ENCODE data around the gene PHACTR4.
A peak's percentile ranks its signal among the peaks of the same experiment; 100 is the strongest.

PHACTR4 gene

GRCh38 chr1:28416509-28417194 lies 47.1 kb downstream of the PHACTR4 start:
- H3K9me3 ChIP-seq (ENCODE audit: insufficient read depth, low read length), result no peaks in the 10 kb centered on the region
- H3K36me3 ChIP-seq (ENCODE audit: low read length), result peaks cover 4% of the 10 kb centered on the region; the same call in 1 of the 2 replicates
- no peaks in the 10 kb centered on the region for H3K27me3 ChIP-seq (ENCODE audit: low read length)
- H3K4me3 ChIP-seq (ENCODE audit: insufficient read depth, low read length, poor library complexity, severe bottlenecking), result no peak overlapping the region
- H3K79me2 ChIP-seq (ENCODE audit: insufficient read depth, low read length), result 0 out of 2 replicates have a peak, but pooled peaks cover 4% of the 10 kb centered on the region
- H2AFZ ChIP-seq (ENCODE audit: low read depth, low read length, severe bottlenecking), result no peak overlapping the region
- no peaks in the 10 kb centered on the region for H4K20me1 ChIP-seq (ENCODE audit: low read depth, low read length)
- peaks cover 10% of the 10 kb centered on the region; the same call in 1 of the 2 replicates for H3F3A ChIP-seq (ENCODE audit: insufficient read depth)
- TF ChIP-seq, protein P1, sequence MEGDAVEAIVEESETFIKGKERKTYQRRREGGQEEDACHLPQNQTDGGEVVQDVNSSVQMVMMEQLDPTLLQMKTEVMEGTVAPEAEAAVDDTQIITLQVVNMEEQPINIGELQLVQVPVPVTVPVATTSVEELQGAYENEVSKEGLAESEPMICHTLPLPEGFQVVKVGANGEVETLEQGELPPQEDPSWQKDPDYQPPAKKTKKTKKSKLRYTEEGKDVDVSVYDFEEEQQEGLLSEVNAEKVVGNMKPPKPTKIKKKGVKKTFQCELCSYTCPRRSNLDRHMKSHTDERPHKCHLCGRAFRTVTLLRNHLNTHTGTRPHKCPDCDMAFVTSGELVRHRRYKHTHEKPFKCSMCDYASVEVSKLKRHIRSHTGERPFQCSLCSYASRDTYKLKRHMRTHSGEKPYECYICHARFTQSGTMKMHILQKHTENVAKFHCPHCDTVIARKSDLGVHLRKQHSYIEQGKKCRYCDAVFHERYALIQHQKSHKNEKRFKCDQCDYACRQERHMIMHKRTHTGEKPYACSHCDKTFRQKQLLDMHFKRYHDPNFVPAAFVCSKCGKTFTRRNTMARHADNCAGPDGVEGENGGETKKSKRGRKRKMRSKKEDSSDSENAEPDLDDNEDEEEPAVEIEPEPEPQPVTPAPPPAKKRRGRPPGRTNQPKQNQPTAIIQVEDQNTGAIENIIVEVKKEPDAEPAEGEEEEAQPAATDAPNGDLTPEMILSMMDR (IDR thresholded peaks at IDR 0.05; ENCODE audit: insufficient read depth, low read length, poor library complexity, severe bottlenecking), result no peak
- TF ChIP-seq EZH2phosphoT487 (conservative IDR thresholded peaks at IDR 0.05; ENCODE audit: low read length), result no peak
- H3K27ac ChIP-seq (ENCODE audit: low read depth, low read length), result no peak overlapping the region
- H3K9me2 ChIP-seq (replicated peaks; ENCODE audit: insufficient read depth, low read length), result no peaks in the 10 kb centered on the region; the same call in 1 of the 2 replicates
- no peak overlapping the region for H3K4me2 ChIP-seq (ENCODE audit: low read depth, low read length, poor library complexity, severe bottlenecking)
- no peak overlapping the region for H3K9ac ChIP-seq (ENCODE audit: low read length)

GRCh38 chr1:28417441-28417922 lies 47.9 kb downstream of the PHACTR4 start:
- H3K4me3 ChIP-seq (ENCODE audit: insufficient read depth, low read length, poor library complexity, severe bottlenecking), result no peak overlapping the region
- 0 out of 2 replicates have a peak, but pooled peaks cover 4% of the 10 kb centered on the region for H3K79me2 ChIP-seq (ENCODE audit: insufficient read depth, low read length)

GRCh38 chr1:28417926-28418637 lies 48.5 kb downstream of the PHACTR4 start:
- no peaks in the 10 kb centered on the region for H4K20me1 ChIP-seq (ENCODE audit: low read depth, low read length)
- H3K9me3 ChIP-seq (ENCODE audit: insufficient read depth, low read length), result no peaks in the 10 kb centered on the region
- no peak overlapping the region for H3K4me2 ChIP-seq (ENCODE audit: low read depth, low read length, poor library complexity, severe bottlenecking)
- peaks cover 5% of the 10 kb centered on the region; the same call in 1 of the 2 replicates for H3F3A ChIP-seq (ENCODE audit: insufficient read depth)
- TF ChIP-seq EZH2phosphoT487 (conservative IDR thresholded peaks at IDR 0.05; ENCODE audit: low read length), result no peak
- TF ChIP-seq, protein P1 (IDR thresholded peaks at IDR 0.05; ENCODE audit: insufficient read depth, low read length, poor library complexity, severe bottlenecking), result no peak
- H3K9ac ChIP-seq (ENCODE audit: low read length), result no peak overlapping the region
- no peak overlapping the region for H2AFZ ChIP-seq (ENCODE audit: low read depth, low read length, severe bottlenecking)
- no peaks in the 10 kb centered on the region; the same call in 1 of the 2 replicates for H3K9me2 ChIP-seq (replicated peaks; ENCODE audit: insufficient read depth, low read length)
- no peak overlapping the region for H3K4me3 ChIP-seq (ENCODE audit: insufficient read depth, low read length, poor library complexity, severe bottlenecking)
- H3K79me2 ChIP-seq (ENCODE audit: insufficient read depth, low read length), result 0 out of 2 replicates have a peak, but pooled peaks cover 4% of the 10 kb centered on the region
- H3K27ac ChIP-seq (ENCODE audit: low read depth, low read length), result no peak overlapping the region
- H3K27me3 ChIP-seq (ENCODE audit: low read length), result no peaks in the 10 kb centered on the region
- no peaks in the 10 kb centered on the region for H3K36me3 ChIP-seq (ENCODE audit: low read length)

More at GRCh38 chr1:28417441-28417922, 47.9 kb downstream of the PHACTR4 start:
- Histone ChIP-seq H4K20me1 (ENCODE audit: low read depth, low read length) (no peaks in the 10 kb centered on the region), H3K36me3 (ENCODE audit: low read length) (no peaks in the 10 kb centered on the region), H3K9me2 (replicated peaks; ENCODE audit: insufficient read depth, low read length) (no peaks in the 10 kb centered on the region; the same call in 1 of the 2 replicates), H3K9ac (ENCODE audit: low read length) (no peak overlapping the region), H3K4me2 (ENCODE audit: low read depth, low read length, poor library complexity, severe bottlenecking) (peak overlapping the region; percentile 4), H3K27ac (ENCODE audit: low read depth, low read length) (no peak overlapping the region), H3F3A (ENCODE audit: insufficient read depth) (peaks cover 5% of the 10 kb centered on the region; the same call in 1 of the 2 replicates), H3K27me3 (ENCODE audit: low read length) (no peaks in the 10 kb centered on the region), H2AFZ (ENCODE audit: low read depth, low read length, severe bottlenecking) (no peak overlapping the region), H3K9me3 (ENCODE audit: insufficient read depth, low read length) (no peaks in the 10 kb centered on the region)
- TF ChIP-seq EZH2phosphoT487 (conservative IDR thresholded peaks at IDR 0.05; ENCODE audit: low read length), result no peak
- TF ChIP-seq, protein P1 (IDR thresholded peaks at IDR 0.05; ENCODE audit: insufficient read depth, low read length, poor library complexity, severe bottlenecking), result no peak

Data from SU-DHL-6 (cell line).